Neutrophil (primary cell): Measurements from ENCODE around the gene ITPKB.

Experiments used
- H3K27ac ChIP-seq: fragments of 200-600 bp; sonication (generic); 2 replicates; pipeline ENCODE4 v1.5.1; 2016; ENCODE audit warnings: mild to moderate bottlenecking, moderate library complexity
- H3K27me3 ChIP-seq: fragments of 200-600 bp; sonication (generic); 2 replicates; pipeline ENCODE4 v1.6.0; 2016; ENCODE audit warnings: mild to moderate bottlenecking
- H3K36me3 ChIP-seq: fragments of 200-600 bp; sonication (generic); 2 replicates; pipeline ENCODE4 v1.5.1; 2017
- H3K4me1 ChIP-seq, 2 experiments: fragments of 200-600 bp in 1 of 2; sonication (generic) in 1 of 2; 1 replicate in 1 of 2; 2 replicates in 1 of 2; pipeline versions ENCODE4 v1.5.1 to v1.6.1; 2013 to 2016; ENCODE audit warnings: low read depth in 1 of 2, low read length in 1 of 2, mild to moderate bottlenecking in 1 of 2, moderate library complexity in 1 of 2; ENCODE audit not compliant: control insufficient read depth in 1 of 2, insufficient read depth in 1 of 2
- H3K4me3 ChIP-seq, 2 experiments: fragments of 200-600 bp in 1 of 2; sonication (generic) in 1 of 2; 1 replicate in 1 of 2; 2 replicates in 1 of 2; pipeline ENCODE4 v1.5.1; 2013 to 2016; ENCODE audit warnings: low read depth in 1 of 2, low read length in 1 of 2, mild to moderate bottlenecking in 1 of 2, moderate library complexity in 1 of 2
- H3K9me3 ChIP-seq: fragments of 200-600 bp; sonication (generic); 2 replicates; pipeline ENCODE4 v1.5.1; 2016
- CTCF ChIP-seq: fragments of 200-600 bp; sonication (generic); IDR thresholded peaks from 2 replicates; pipeline ENCODE4 v1.5.1; 2016; ENCODE audit warnings: antibody characterized with exemption

Gene ITPKB

GRCh38 chr1:226582966-226583365 is 156.1 kb downstream of the ITPKB start:
- TF ChIP-seq CTCF, result no peak
- Histone ChIP-seq H3K4me1 (no peaks in the 10 kb centered on the region), H3K9me3 (no peaks in the 10 kb centered on the region), H3K27me3 (no peaks in the 10 kb centered on the region), H3K27ac (no peak overlapping the region), H3K36me3 (no peaks in the 10 kb centered on the region), H3K4me3 (no peak overlapping the region)
